GM21529 (cell line): ENCODE results near the gene PILRB.
"Not testable (repeated sequence)": the region's sequence is repeated elsewhere in the genome, so short reads cannot be mapped to it uniquely, and the experiment has no call there.

Experiments used
- ATAC-seq: cut with Tn5 transposase; IDR thresholded peaks from one replicate; pipeline ENCODE4 v1.9.1; 2021; ENCODE audit not compliant: unreplicated experiment

The PILRB gene

GRCh38 chr7:100358027-100358856 lies at the start of gene PILRB:
PILRB (plus strand) TSS chr7:100358117; CDS start chr7:100358303, 186 bp downstream.
- ATAC-seq: no peak

- not testable (repeated sequence) for ATAC-seq
These were observed 39.6 kb upstream of the PILRB start for GRCh38 chr7:100318329-100318728.

GRCh38 chr7:100321648-100322047 lies 36.3 kb upstream of the PILRB start:
- not testable (repeated sequence) for ATAC-seq

GRCh38 chr7:100324194-100324593 lies 33.7 kb upstream of the PILRB start:
- not testable (repeated sequence) for ATAC-seq

GRCh38 chr7:100325671-100326070 lies 32.2 kb upstream of the PILRB start:
- ATAC-seq: not testable (repeated sequence)

- ATAC-seq: not testable (repeated sequence)
These were observed 31.0 kb upstream of the PILRB start for GRCh38 chr7:100326914-100327313.

- peak; percentile 95 for ATAC-seq
These were observed 22.1 kb upstream of the PILRB start for GRCh38 chr7:100335566-100336466.

- not testable (repeated sequence) for ATAC-seq
These were observed 19.7 kb upstream of the PILRB start for GRCh38 chr7:100338083-100338696.

- not testable (repeated sequence) for ATAC-seq
These were observed 16.6 kb upstream of the PILRB start for GRCh38 chr7:100341286-100341685.

- no peak for ATAC-seq
These were observed 15.2 kb upstream of the PILRB start for GRCh38 chr7:100342765-100343164.

- ATAC-seq: not testable (repeated sequence)
These were observed 13.8 kb upstream of the PILRB start for GRCh38 chr7:100344124-100344559.

- ATAC-seq: peak; percentile 81
These were observed 13.2 kb upstream of the PILRB start for GRCh38 chr7:100344560-100345287.

- peak; percentile 38 for ATAC-seq
These were observed 12.6 kb upstream of the PILRB start for GRCh38 chr7:100345288-100345672.

GRCh38 chr7:100346921-100347320 lies 11.0 kb upstream of the PILRB start:
- no peak for ATAC-seq

- ATAC-seq: no peak
These were observed 9.1 kb upstream of the PILRB start for GRCh38 chr7:100348805-100349204.

- no peak for ATAC-seq
These were observed 8.2 kb upstream of the PILRB start for GRCh38 chr7:100349757-100350156.

GRCh38 chr7:100351657-100352058 lies 6.3 kb upstream of the PILRB start:
- no peak for ATAC-seq

- not testable (repeated sequence) for ATAC-seq
These were observed 5.6 kb upstream of the PILRB start for GRCh38 chr7:100352230-100352781.

GRCh38 chr7:100352984-100353684 lies 4.8 kb upstream of the PILRB start:
- ATAC-seq: no peak
